ENCODE results near the gene RSPH6A. TPM values are rescaled to one million over a fixed set of nuclear protein-coding genes. Genes with fewer than 3 reads are reported as not detected.

The RSPH6A gene
- total RNA-seq, 4 donors from 2014 or later, result 0.38 to 0.68 TPM; not detected in 2

DNA sequence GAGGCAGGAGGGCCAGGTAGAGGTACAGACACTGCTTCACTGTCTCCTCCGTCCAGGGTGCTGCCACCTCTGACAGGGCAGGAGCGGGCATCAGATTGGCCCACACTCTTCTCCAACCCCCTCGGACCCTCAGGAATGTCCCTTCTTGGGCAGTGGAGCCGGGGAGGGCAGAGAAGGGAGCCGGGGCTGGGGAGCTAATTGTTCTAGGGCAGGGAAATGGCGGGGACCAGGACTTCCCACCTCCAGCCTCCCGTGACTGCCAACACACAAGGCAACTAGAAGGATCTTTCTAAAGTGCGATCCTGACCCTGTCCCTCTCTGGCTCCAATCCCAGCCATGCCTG lies 10.1 kb upstream of the RSPH6A start:
- H3K27me3 ChIP-seq, result no peaks in the 10 kb centered on the region
- TF ChIP-seq POLR2A (IDR thresholded peaks at IDR 0.05) (no peak), EP300 (IDR thresholded peaks at IDR 0.05) (no peak), POLR2AphosphoS5 (IDR thresholded peaks at IDR 0.05) (no peak)
- TF ChIP-seq, protein P1, sequence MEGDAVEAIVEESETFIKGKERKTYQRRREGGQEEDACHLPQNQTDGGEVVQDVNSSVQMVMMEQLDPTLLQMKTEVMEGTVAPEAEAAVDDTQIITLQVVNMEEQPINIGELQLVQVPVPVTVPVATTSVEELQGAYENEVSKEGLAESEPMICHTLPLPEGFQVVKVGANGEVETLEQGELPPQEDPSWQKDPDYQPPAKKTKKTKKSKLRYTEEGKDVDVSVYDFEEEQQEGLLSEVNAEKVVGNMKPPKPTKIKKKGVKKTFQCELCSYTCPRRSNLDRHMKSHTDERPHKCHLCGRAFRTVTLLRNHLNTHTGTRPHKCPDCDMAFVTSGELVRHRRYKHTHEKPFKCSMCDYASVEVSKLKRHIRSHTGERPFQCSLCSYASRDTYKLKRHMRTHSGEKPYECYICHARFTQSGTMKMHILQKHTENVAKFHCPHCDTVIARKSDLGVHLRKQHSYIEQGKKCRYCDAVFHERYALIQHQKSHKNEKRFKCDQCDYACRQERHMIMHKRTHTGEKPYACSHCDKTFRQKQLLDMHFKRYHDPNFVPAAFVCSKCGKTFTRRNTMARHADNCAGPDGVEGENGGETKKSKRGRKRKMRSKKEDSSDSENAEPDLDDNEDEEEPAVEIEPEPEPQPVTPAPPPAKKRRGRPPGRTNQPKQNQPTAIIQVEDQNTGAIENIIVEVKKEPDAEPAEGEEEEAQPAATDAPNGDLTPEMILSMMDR (IDR thresholded peaks at IDR 0.05), result no peak
- WGBS, result 97% methylated on average over 6 of the region's 8 CpGs
- no peak overlapping the region for H3K27ac ChIP-seq
- H3K9me3 ChIP-seq, result no peaks in the 10 kb centered on the region
- H3K4me3 ChIP-seq, result no peak overlapping the region
- peaks cover 96% of the 10 kb centered on the region for H3K36me3 ChIP-seq
- no peak for DNase-seq (ENCODE audit: low spot score in 2 of 2)
- H3K4me1 ChIP-seq, result peaks cover 10% of the 10 kb centered on the region

DNA sequence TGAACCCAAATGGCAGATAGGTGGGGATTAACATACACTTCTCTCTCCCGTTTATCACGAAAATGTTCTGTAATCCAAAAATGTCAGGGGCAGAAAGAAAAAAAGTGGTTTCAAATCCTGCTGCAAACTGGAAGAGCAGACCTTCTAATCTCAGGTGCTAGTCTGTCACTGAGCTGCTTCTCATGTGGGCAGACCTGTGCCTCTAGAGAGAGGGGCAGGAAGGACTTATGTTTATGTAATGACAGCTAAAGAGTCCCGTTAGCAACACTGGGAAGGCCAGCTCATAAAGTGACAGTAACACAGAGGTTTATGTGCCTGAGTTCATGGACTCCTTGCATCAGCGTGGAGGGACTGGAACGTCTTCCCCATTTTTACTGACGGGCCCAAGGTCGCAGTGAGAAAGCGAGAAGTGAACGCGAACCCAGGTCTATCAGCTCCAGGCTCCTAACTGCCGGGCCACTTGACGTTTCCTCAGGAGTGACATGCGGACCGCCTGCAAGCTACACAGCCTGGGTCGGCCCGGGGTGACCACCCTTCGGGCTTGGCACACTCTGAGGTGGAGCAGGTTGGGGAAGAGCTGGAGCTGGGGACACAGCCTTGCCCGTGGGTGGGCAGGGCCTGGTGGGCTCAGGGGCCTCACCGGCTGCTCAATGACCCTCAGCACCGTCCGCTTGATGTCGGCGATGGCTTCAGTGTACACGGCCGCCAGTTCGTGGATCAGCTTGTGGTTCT lies 9.6 kb upstream of the RSPH6A start:
- no peaks in the 10 kb centered on the region for H3K9me3 ChIP-seq
- WGBS, result 87% methylated on average over 21 of the region's 26 CpGs
- TF ChIP-seq, protein P1 (IDR thresholded peaks at IDR 0.05), result no peak
- TF ChIP-seq POLR2AphosphoS5 (IDR thresholded peaks at IDR 0.05), result no peak
- TF ChIP-seq POLR2A (IDR thresholded peaks at IDR 0.05), result no peak
- TF ChIP-seq EP300 (IDR thresholded peaks at IDR 0.05), result no peak
- peaks cover 96% of the 10 kb centered on the region for H3K36me3 ChIP-seq
- H3K27ac ChIP-seq, result no peak overlapping the region
- no peaks in the 10 kb centered on the region for H3K27me3 ChIP-seq
- peaks cover 10% of the 10 kb centered on the region for H3K4me1 ChIP-seq
- no peak for DNase-seq (ENCODE audit: low spot score in 2 of 2)
- no peak overlapping the region for H3K4me3 ChIP-seq

DNA sequence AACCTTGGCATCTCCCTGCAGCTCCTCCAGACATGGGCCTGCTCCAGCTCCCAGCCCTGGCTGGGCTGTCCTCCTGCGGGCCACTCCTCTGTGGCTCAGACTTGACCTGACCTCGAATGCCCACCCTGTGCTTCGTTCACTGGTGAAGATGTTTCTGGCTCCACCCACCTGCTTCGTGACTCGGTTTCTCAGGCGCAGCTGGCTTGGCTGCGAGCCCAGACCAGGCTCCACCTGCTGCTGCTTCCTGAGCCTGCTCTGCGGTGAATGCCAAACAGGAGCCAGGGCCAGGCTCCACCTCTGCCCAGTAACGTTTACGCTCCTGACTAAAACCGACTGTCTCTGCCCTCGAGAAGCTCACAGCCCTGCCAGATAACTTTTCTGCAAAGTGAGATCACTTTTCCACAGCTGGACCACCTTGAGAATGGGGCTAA lies 8.9 kb upstream of the RSPH6A start:
- 39% methylated on average over 6 of the region's 12 CpGs for WGBS
- H3K27ac ChIP-seq, result no peak overlapping the region
- H3K27me3 ChIP-seq, result no peaks in the 10 kb centered on the region
- H3K4me1 ChIP-seq, result peaks cover 10% of the 10 kb centered on the region
- DNase-seq (ENCODE audit: low spot score in 2 of 2), result no peak
- no peak overlapping the region for H3K4me3 ChIP-seq
- TF ChIP-seq POLR2A (IDR thresholded peaks at IDR 0.05) (no peak), EP300 (IDR thresholded peaks at IDR 0.05) (no peak), POLR2AphosphoS5 (IDR thresholded peaks at IDR 0.05) (no peak)
- TF ChIP-seq, protein P1 (IDR thresholded peaks at IDR 0.05), result no peak
- H3K36me3 ChIP-seq, result peaks cover 96% of the 10 kb centered on the region
- no peaks in the 10 kb centered on the region for H3K9me3 ChIP-seq

DNA sequence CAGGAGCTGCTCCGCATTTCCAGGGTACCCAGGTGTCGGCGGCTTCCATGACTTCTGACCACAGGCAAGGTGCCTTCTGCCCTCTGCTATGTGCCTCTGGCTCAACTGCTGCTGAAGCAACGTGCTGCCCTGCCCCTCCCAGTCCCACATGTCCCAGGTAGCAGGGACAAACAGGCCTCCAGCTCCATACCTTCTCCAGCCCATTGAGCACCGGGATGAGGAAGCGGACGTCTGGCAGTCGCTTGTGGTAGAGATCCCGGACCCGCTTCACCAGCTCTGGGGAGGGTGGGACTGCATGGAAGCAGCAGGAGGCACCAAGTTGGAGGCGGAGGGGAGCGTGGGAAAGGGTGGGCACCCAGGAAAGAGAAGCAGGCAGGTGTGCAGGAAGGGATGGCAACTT lies 8.1 kb upstream of the RSPH6A start:
- WGBS, result 86% methylated on average over 12 of the region's 12 CpGs
- Histone ChIP-seq H3K4me3 (no peak overlapping the region), H3K27me3 (no peaks in the 10 kb centered on the region), H3K4me1 (peaks cover 10% of the 10 kb centered on the region), H3K9me3 (no peaks in the 10 kb centered on the region), H3K36me3 (peaks cover 93% of the 10 kb centered on the region), H3K27ac (no peak overlapping the region)
- DNase-seq (ENCODE audit: low spot score in 2 of 2), result no peak
- TF ChIP-seq, protein P1 (IDR thresholded peaks at IDR 0.05), result no peak
- TF ChIP-seq POLR2A (IDR thresholded peaks at IDR 0.05) (no peak), POLR2AphosphoS5 (IDR thresholded peaks at IDR 0.05) (no peak), EP300 (IDR thresholded peaks at IDR 0.05) (no peak)

DNA sequence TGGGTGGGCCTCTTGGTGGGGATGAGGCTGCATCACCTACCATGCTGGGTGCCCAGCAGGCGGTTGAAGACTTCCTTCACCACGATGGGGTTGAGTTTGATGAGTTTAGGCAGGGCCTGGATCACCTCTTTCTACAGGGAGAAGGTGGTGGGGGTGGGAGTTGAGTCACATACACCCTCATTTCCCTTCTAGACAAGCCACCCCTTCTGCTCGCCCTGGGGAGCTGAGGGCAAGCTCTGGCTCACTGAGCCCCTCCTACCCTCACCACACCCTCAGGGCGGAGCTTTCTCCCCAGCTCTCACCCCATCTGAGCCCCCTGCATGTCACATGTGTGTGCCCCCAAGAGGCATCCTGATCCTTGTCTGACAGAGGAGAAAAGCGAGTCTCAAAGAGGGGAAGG lies 7.6 kb upstream of the RSPH6A start:
- peaks cover 91% of the 10 kb centered on the region for H3K36me3 ChIP-seq
- no peak overlapping the region for H3K4me3 ChIP-seq
- no peak for DNase-seq (ENCODE audit: low spot score in 2 of 2)
- H3K27ac ChIP-seq, result no peak overlapping the region
- peaks cover 11% of the 10 kb centered on the region for H3K4me1 ChIP-seq
- H3K27me3 ChIP-seq, result no peaks in the 10 kb centered on the region
- no peaks in the 10 kb centered on the region for H3K9me3 ChIP-seq
- TF ChIP-seq EP300 (IDR thresholded peaks at IDR 0.05) (no peak), POLR2AphosphoS5 (IDR thresholded peaks at IDR 0.05) (no peak), POLR2A (IDR thresholded peaks at IDR 0.05) (no peak)
- TF ChIP-seq, protein P1 (IDR thresholded peaks at IDR 0.05), result no peak
- 98% methylated on average over 5 of the region's 5 CpGs for WGBS

Measured in suprapubic skin (tissue), 4 donors.